Activated naive CD8-positive, alpha-beta T cell treated with anti-CD3 and anti-CD28 coated beads, Interleukin-2, amount 10 ng/mL, durations not matched to agents 7 days and 5 days (primary cell): Measurements from ENCODE around the gene BTNL3. TPM values are rescaled to one million over a fixed set of nuclear protein-coding genes. Genes with fewer than 3 reads are reported as not detected.
"Not testable (repeated sequence)": the region's sequence is repeated elsewhere in the genome, so short reads cannot be mapped to it uniquely, and the experiment has no call there.

Experiments
- ATAC-seq: fragments of 150-1000 bp; cut with Tn5 transposase; one replicate; pipeline ENCODE4 v1.10.0; 2021; ENCODE audit warnings: low read depth, moderate library complexity
- POLR2A ChIA-PET: fragments of 350-600 bp; sonication (Branson Sonifier 250); formaldehyde crosslinking; loops from one replicate; lab custom pipeline; 2021; ENCODE audit warnings: antibody characterized with exemption; lab: Charles Lee
- DNase-seq: peaks from one replicate; pipeline ENCODE4 v3.0.0; 2021
- H3K27ac Mint-ChIP-seq: one replicate; pipeline ENCODE4 v1.8.0; 2022; ENCODE audit warnings: mild to moderate bottlenecking, mixed read lengths
- H3K27me3 Mint-ChIP-seq: one replicate; pipeline ENCODE4 v1.8.0; 2022; ENCODE audit warnings: mild to moderate bottlenecking, moderate library complexity, mixed read lengths
- H3K36me3 Mint-ChIP-seq: one replicate; pipeline ENCODE4 v1.8.0; 2021; ENCODE audit warnings: mild to moderate bottlenecking, mixed read lengths
- H3K4me1 Mint-ChIP-seq: one replicate; pipeline ENCODE4 v1.8.0; 2021; ENCODE audit warnings: mixed read lengths
- H3K4me3 Mint-ChIP-seq: one replicate; pipeline ENCODE4 v1.8.0; 2022; ENCODE audit warnings: mild to moderate bottlenecking, moderate library complexity, mixed read lengths
- H3K9me3 Mint-ChIP-seq: one replicate; pipeline ENCODE4 v1.8.0; 2021; ENCODE audit warnings: mixed read lengths
- microRNA-seq: library from miRNA; unstranded; fragments of <30 nt; microRNA quantifications from one replicate; pipeline ENCODE4 v1.2.0, GENCODE V29; 2022
- total RNA-seq, 2 experiments: library from RNA; stranded (reverse); gene quantifications; one replicate each; pipeline ENCODE4 v1.2.3, GENCODE V29; 2021

BTNL3 gene
- total RNA-seq, 2 experiments from 2014 or later, result not detected

DNA sequence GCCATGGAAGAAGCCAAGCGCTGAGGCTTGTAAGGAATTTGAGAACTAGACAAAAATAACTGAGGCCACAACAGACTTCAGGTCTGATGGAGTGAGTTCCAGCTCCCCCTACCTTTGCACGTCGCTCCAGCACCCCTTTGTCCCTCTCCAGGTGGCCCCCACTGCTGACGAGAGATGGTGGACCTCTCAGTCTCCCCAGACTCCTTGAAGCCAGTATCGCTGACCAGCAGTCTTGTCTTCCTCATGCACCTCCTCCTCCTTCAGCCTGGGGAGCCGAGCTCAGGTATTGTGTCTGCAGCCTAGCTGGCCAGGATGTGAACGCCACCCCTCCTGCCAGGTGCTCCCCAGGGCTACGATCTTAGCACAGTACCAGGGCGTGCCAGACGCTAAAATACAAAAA is 56.7 kb downstream of the BTNL3 start:
- POLR2A ChIA-PET, result interaction anchor here (0.5 kb wide), 2 partner anchors 478 to 482 kb away, joined by 3 read pairs; no protein-coding TSS in a partner anchor
- Mint-ChIP-seq H3K36me3 (no peaks in the 10 kb centered on the region), H3K27me3 (peaks cover 14% of the 10 kb centered on the region), H3K4me3 (no peak overlapping the region), H3K4me1 (no peaks in the 10 kb centered on the region), H3K27ac (no peak overlapping the region), H3K9me3 (no peaks in the 10 kb centered on the region)
- ATAC-seq, result no peak
- no peak for DNase-seq

DNA sequence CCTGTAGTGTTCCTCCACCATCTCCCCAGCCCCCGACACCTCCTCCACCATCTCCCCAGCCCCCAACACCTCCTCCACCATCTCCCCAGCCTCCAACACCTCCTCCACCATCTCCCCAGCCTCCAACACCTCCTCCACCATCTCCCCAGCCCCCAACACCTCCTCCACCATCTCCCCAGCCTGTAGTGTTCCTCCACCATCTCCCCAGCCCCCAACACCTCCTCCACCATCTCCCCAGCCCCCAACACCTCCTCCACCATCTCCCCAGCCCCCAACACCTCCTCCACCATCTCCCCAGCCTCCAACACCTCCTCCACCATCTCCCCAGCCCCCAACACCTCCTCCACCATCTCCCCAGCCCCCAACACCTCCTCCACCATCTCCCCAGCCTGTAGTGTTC is 57.2 kb downstream of the BTNL3 start:
- H3K27me3 Mint-ChIP-seq, result peaks cover 20% of the 10 kb centered on the region
- H3K4me3 Mint-ChIP-seq, H3K9me3 Mint-ChIP-seq, H3K27ac Mint-ChIP-seq, H3K36me3 Mint-ChIP-seq, H3K4me1 Mint-ChIP-seq, POLR2A ChIA-PET, DNase-seq, ATAC-seq: not testable (repeated sequence)

DNA sequence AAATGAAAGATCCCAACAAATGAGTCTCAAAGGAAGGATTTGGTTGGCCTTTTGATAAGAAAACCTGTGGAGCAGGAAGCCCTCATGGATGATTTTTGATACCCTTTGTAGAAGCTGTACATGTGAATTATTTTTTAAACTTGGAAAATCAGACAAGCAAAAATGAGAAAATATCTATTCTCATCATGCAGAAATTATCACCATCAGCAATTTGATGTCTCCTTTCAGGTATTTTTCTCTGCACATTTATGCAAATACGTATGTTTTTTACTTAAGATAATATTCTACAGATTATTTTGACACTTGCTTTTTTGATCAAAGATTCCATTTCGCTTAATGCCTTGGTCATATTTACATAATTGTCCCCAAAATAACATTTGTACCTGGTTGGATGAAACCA is 58.6 kb downstream of the BTNL3 start:
- Mint-ChIP-seq H3K4me3 (no peak overlapping the region), H3K9me3 (peaks cover 3% of the 10 kb centered on the region), H3K36me3 (no peaks in the 10 kb centered on the region), H3K27ac (no peak overlapping the region), H3K4me1 (peaks cover 4% of the 10 kb centered on the region), H3K27me3 (peaks cover 30% of the 10 kb centered on the region)
- ATAC-seq, result no peak
- POLR2A ChIA-PET, result no interaction called here
- DNase-seq, result no peak

DNA sequence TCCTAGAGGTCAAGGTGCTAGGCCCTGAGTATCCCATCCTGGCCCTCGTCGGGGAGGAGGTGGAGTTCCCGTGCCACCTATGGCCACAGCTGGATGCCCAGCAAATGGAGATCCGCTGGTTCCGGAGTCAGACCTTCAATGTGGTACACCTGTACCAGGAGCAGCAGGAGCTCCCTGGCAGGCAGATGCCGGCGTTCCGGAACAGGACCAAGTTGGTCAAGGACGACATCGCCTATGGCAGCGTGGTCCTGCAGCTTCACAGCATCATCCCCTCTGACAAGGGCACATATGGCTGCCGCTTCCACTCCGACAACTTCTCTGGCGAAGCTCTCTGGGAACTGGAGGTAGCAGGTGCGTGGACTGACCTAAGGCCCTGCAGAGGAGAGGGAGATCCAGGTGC is 59.3 kb downstream of the BTNL3 start:
- no peak for DNase-seq
- Mint-ChIP-seq H3K4me3 (no peak overlapping the region), H3K36me3 (no peaks in the 10 kb centered on the region), H3K9me3 (peaks cover 3% of the 10 kb centered on the region), H3K27me3 (peaks cover 33% of the 10 kb centered on the region), H3K4me1 (peaks cover 5% of the 10 kb centered on the region), H3K27ac (no peak overlapping the region)
- no peak for ATAC-seq
- POLR2A ChIA-PET, result no interaction called here

DNA sequence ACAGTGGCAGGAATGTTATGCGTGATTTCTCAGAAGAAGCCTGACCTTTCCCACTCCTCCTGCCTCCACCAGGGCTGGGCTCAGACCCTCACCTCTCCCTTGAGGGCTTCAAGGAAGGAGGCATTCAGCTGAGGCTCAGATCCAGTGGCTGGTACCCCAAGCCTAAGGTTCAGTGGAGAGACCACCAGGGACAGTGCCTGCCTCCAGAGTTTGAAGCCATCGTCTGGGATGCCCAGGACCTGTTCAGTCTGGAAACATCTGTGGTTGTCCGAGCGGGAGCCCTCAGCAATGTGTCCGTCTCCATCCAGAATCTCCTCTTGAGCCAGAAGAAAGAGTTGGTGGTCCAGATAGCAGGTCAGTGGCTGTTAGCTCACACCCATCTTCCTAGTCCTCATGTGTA is 61.4 kb downstream of the BTNL3 start:
- ATAC-seq (no peak), DNase-seq (no peak)
- Mint-ChIP-seq H3K36me3 (no peaks in the 10 kb centered on the region), H3K4me1 (peaks cover 12% of the 10 kb centered on the region), H3K27ac (no peak overlapping the region), H3K27me3 (peaks cover 50% of the 10 kb centered on the region), H3K4me3 (no peak overlapping the region), H3K9me3 (peaks cover 3% of the 10 kb centered on the region)
- POLR2A ChIA-PET, result no interaction called here

DNA sequence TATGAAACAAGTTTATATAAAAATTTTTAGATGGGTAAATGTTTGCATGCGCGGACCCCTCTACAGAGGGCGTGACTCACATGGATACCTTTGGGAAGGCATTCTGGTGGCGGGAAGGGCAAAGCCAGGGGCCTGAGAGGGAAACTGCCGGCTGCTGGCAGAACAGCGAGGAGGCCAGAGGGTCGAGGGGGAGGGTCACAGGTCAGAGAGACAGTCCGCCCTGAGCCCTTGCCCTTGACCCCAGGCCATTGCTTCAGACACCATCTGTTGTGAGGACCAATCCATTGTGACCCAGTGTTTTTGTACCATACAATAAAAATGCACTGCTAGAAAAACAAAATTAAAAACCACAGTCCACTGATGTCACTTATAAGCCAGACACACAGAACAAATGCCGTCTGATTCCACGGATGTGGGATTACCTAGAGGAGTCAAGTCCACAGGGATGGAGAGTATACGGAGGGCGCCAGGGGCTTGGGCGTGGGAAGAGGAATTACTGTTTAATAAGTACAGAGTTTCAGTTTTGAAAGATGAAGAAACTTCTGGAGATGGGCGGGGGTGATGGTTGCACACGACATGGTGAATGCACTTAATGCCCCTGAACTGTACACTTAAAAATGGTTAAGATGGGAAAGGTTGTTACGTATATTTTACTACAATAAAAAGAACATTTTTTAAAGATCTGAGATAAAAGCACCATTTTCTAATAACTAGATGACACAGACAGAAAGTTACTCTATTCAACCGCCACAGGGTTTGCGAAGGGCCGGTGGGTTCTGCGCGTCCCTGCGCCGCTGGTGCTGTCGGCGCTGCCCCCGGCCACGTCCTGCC is 63.4 kb downstream of the BTNL3 start:
- peaks cover 70% of the 10 kb centered on the region for H3K27me3 Mint-ChIP-seq
- ATAC-seq (peak; percentile 11), DNase-seq (no peak)
- H3K27ac Mint-ChIP-seq, result peak overlapping the region; percentile 59
- peaks cover 12% of the 10 kb centered on the region for H3K4me1 Mint-ChIP-seq
- peak overlapping the region; percentile 62 for H3K4me3 Mint-ChIP-seq
- peaks cover 3% of the 10 kb centered on the region for H3K9me3 Mint-ChIP-seq
- POLR2A ChIA-PET, result no interaction called here
- H3K36me3 Mint-ChIP-seq, result no peaks in the 10 kb centered on the region

DNA sequence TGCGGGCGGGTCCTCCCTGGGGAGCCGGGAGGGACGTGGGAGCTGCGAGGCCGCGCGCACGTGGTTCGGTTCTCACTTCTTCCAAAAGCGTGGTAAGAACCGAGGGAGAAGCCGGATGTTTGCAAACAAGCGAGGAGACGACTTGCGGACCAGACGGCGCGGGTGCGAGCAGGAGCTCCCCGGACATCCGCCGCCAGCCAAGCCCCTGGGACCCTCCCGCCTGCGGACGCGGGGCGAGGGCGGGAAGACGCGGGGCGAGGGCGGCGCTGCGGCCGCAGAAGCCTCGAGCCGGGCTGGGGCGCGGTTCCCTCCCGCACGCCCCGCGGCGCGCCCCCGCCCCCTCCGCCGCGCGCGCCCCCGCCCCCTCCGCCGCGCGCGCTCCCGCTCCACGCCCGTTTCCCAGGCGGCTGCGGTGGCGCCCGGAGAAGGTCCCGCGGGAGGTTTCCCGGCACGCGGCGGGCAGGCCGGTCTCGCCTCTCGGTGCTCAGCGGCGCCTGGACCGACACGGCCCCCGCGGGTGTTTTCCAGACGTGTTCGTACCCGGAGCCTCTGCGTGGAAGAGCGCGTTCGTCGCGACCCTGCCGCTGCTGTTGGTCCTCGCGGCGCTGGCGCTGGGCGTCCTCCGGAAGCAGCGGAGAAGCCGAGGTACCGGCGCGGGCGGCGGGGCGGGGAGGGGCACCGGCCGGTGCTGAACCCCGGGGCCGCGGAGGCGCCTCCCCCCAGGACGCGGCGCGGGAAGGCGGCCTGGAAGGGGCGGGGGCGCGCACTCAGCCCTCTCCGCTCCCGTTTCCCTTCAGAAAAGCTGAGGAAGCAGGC is 64.2 kb downstream of the BTNL3 start:
- H3K4me1 Mint-ChIP-seq, result peaks cover 12% of the 10 kb centered on the region
- ATAC-seq (peak; percentile 48), DNase-seq (peak; percentile 60)
- H3K27me3 Mint-ChIP-seq, result peaks cover 76% of the 10 kb centered on the region
- H3K9me3 Mint-ChIP-seq, result peaks cover 3% of the 10 kb centered on the region
- no peak overlapping the region for H3K27ac Mint-ChIP-seq
- H3K4me3 Mint-ChIP-seq, result peak overlapping the region; percentile 72
- no peaks in the 10 kb centered on the region for H3K36me3 Mint-ChIP-seq
- POLR2A ChIA-PET, result no interaction called here

DNA sequence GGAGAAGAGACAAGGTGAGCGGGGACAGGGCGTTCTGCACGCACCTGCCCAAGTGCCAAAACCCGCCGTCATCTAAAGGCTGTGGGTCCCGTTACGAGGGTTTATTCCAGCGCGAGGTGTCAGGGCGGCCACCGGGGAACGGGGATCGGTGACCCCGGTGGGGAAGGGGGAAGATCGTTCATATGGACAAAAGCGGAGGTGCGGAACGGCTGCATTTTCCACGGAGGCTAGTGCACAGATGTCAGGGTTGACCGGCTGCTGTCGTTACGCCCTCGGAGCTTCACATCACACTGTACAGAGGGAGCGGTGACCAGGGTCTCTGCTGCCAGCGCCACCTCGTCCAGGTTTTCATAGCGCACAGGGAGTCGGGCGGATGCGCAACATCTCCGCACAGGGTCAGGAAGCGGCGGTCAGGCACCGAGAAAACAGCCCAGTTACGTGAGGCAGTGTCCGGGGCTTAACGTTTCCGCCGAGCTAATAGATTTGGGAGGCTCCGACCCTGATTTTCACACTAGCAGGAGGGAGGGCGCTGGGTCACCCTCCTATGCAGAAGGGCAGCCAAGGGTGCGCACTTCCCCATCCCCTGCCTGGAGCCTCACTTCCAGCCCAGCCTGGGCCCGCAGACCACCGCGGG is 65.0 kb downstream of the BTNL3 start:
- peaks cover 12% of the 10 kb centered on the region for H3K4me1 Mint-ChIP-seq
- peaks cover 3% of the 10 kb centered on the region for H3K9me3 Mint-ChIP-seq
- peaks cover 83% of the 10 kb centered on the region for H3K27me3 Mint-ChIP-seq
- peak overlapping the region; percentile 72 for H3K4me3 Mint-ChIP-seq
- POLR2A ChIA-PET, result no interaction called here
- ATAC-seq (peak; percentile 19), DNase-seq (peak; percentile 42)
- H3K36me3 Mint-ChIP-seq, result no peaks in the 10 kb centered on the region
- H3K27ac Mint-ChIP-seq, result no peak overlapping the region

DNA sequence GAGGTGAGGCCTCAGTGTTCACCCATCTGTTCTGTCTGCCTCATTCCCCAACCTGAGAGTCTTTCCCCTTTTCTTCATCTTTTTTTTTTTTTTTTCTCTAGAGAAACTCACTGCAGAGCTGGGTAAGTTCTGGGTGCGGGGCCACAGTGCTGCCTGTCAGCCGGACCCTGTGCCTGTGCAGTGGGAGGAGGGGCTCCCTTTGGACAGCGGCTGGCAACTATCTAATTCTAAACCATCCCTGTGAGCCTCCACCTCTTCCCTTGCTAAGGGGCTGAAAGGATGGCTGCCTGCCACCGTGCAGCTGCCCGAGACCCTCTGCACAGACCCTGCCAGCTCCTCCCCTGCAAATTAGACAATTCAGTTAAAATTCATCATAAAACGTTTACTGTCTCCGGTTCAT is 65.5 kb downstream of the BTNL3 start:
- Mint-ChIP-seq H3K9me3 (peaks cover 3% of the 10 kb centered on the region), H3K4me1 (peaks cover 12% of the 10 kb centered on the region), H3K27ac (no peak overlapping the region), H3K36me3 (no peaks in the 10 kb centered on the region), H3K4me3 (peak overlapping the region; percentile 72), H3K27me3 (peaks cover 88% of the 10 kb centered on the region)
- POLR2A ChIA-PET, result no interaction called here
- no peak for DNase-seq
- ATAC-seq, result no peak

DNA sequence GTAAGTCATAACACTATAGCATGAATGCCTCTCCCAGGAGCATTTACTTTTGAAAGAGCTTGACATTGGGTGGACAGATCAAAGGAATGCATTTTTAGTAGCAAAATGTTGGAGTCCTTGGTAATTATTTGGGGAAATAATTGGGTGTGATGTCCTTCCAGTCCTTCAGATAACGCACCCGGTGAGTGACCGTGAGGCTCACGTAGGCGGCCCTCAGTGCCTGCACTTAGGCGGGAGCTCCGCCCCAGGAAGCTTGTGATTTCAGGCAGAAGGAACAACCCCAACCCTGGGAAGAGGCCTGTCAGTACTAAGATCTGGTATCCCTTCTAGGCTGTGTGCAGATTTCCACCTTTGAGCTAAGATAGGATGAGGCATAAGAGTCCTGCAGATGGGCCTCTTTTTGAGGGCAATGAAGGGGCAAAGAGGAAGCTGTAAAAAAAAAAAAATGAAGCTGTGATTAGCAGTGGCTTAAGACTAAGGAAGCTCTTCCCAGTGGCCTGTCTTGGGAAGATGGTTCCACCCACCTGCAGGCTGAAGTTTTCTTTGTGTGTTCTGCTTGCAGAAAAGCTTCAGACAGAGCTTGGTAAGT is 66.3 kb downstream of the BTNL3 start:
- POLR2A ChIA-PET, result no interaction called here
- peaks cover 3% of the 10 kb centered on the region for H3K9me3 Mint-ChIP-seq
- DNase-seq, result no peak
- peaks cover 89% of the 10 kb centered on the region for H3K27me3 Mint-ChIP-seq
- H3K4me3 Mint-ChIP-seq, result no peak overlapping the region
- H3K27ac Mint-ChIP-seq, result no peak overlapping the region
- peaks cover 12% of the 10 kb centered on the region for H3K4me1 Mint-ChIP-seq
- ATAC-seq, result no peak
- no peaks in the 10 kb centered on the region for H3K36me3 Mint-ChIP-seq

Small RNA genes lying within 50 kb of the gene (microRNA-seq; reads per million reads assigned to microRNA genes)
- gene MIR8089, result not detected

Other genes with a start within 250 kb of the BTNL3 start
- not detected for gene OR2Y1, start 248.8 kb upstream of the BTNL3 start, total RNA-seq
- 100 to 1,000 TPM; 177 to 186 TPM for gene MGAT1, start 186.0 kb upstream of the BTNL3 start, total RNA-seq
- 10 to 100 TPM; 42.3 to 42.7 TPM for gene ZFP62, start 127.6 kb upstream of the BTNL3 start, total RNA-seq
- gene BTNL8, start 89.7 kb upstream of the BTNL3 start, total RNA-seq, result not detected
- not detected for gene BTNL9, start 51.4 kb downstream of the BTNL3 start, total RNA-seq
- not detected for gene OR2V1, start 142.3 kb downstream of the BTNL3 start, total RNA-seq
- gene OR2V2, start 158.7 kb downstream of the BTNL3 start, total RNA-seq, result not detected
- gene TRIM7, start 216.3 kb downstream of the BTNL3 start, total RNA-seq, result 1 to 10 TPM; 2.5 to 2.6 TPM
- 10 to 100 TPM; 44.5 to 49.7 TPM for gene TRIM41, start 234.4 kb downstream of the BTNL3 start, total RNA-seq